ENCODE measurements around the gene EIF5B. TPM values are rescaled to one million over a fixed set of nuclear protein-coding genes. Genes with fewer than 3 reads are reported as not detected.

Gene EIF5B
- total and polyA plus RNA-seq, 2 donors (not counting 1 experiment from before 2014, with no cell fraction given) = 4.5 to 32.8 TPM

DNA sequence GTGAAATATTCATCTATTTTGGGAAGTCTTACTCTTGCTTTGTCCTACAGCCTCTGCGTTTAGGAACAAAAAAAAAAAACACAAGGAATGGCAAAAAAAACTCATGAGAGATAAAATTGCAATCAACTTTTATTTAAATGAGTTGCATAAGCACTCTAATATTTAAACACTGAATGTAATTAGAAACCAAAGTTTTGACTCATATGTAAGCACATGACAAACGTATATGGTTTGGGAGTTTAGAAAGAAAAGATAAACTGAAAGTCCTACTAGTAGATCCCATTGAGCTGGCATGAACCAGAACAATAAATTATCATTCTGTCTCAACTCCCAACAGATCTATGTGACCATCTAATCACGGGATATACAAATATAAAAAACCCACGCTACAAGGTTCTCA is 107.9 kb downstream of the EIF5B start:
- TF ChIP-seq, protein P1, sequence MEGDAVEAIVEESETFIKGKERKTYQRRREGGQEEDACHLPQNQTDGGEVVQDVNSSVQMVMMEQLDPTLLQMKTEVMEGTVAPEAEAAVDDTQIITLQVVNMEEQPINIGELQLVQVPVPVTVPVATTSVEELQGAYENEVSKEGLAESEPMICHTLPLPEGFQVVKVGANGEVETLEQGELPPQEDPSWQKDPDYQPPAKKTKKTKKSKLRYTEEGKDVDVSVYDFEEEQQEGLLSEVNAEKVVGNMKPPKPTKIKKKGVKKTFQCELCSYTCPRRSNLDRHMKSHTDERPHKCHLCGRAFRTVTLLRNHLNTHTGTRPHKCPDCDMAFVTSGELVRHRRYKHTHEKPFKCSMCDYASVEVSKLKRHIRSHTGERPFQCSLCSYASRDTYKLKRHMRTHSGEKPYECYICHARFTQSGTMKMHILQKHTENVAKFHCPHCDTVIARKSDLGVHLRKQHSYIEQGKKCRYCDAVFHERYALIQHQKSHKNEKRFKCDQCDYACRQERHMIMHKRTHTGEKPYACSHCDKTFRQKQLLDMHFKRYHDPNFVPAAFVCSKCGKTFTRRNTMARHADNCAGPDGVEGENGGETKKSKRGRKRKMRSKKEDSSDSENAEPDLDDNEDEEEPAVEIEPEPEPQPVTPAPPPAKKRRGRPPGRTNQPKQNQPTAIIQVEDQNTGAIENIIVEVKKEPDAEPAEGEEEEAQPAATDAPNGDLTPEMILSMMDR (IDR thresholded peaks at IDR 0.05) = no peak
- TF ChIP-seq EZH2 (IDR thresholded peaks at IDR 0.05; ENCODE audit: borderline replicate concordance, insufficient read depth, low read depth, low read length, poor library complexity, severe bottlenecking) = no peak
- Histone ChIP-seq H3K9me3 (ENCODE audit: control extremely low read depth in 1 of 3, control insufficient read depth in 2 of 3, insufficient read depth in 1 of 3, low read length in 2 of 3) (no peaks in the 10 kb centered on the region), H3K27me3 (replicated peaks in 1 of 4; ENCODE audit: control extremely low read depth in 1 of 4, control insufficient read depth in 3 of 4, insufficient read depth in 4 of 4, low read length in 3 of 4) (no peaks in the 10 kb centered on the region), H3K4me1 (ENCODE audit: control insufficient read depth in 2 of 2, insufficient read depth in 2 of 2, low read length in 2 of 2) (no peaks in the 10 kb centered on the region), H3K36me3 (replicated peaks in 1 of 2; ENCODE audit: control extremely low read depth in 1 of 2, control insufficient read depth in 1 of 2, extremely low read depth in 1 of 2, insufficient read depth in 2 of 2, low read length in 1 of 2) (peaks cover 0 to 26% of the 10 kb centered on the region in 2 experiments), H3K79me2 (ENCODE audit: control insufficient read depth, insufficient read depth, low read length) (peaks cover 13% of the 10 kb centered on the region), H4K20me1 (ENCODE audit: control insufficient read depth, insufficient read depth, low read length, poor library complexity, severe bottlenecking) (no peaks in the 10 kb centered on the region), H2AFZ (ENCODE audit: insufficient read depth, low read depth, low read length, poor library complexity, severe bottlenecking) (no peak overlapping the region), H3K27ac (ENCODE audit: low read length in 2 of 2) (no peak overlapping the region), H3K4me2 (replicated peaks; ENCODE audit: low read depth, low read length, poor library complexity, severe bottlenecking) (no peak overlapping the region), H3K9ac (ENCODE audit: low read length) (no peak overlapping the region), H3K4me3 (ENCODE audit: control extremely low read depth in 1 of 5, extremely low read depth in 1 of 5, insufficient read depth in 1 of 5, low read depth in 2 of 5, low read length in 4 of 5) (no peak overlapping the region)
- DNase-seq (no peak), ATAC-seq (ENCODE audit: low read depth) (no peak)
- H3K27me3 Mint-ChIP-seq = no peaks in the 10 kb centered on the region
- WGBS (ENCODE audit: insufficient coverage) = no CpG with 5 or more reads among the region's 4 CpGs
- no peaks in the 10 kb centered on the region for H3K9me3 Mint-ChIP-seq (ENCODE audit: insufficient read depth)
- ChIA-PET CTCF (no interaction called here), POLR2A (no interaction called here)
- no peak overlapping the region for H3K4me3 Mint-ChIP-seq
- H3K4me1 Mint-ChIP-seq = no peaks in the 10 kb centered on the region
- no peak overlapping the region for H3K27ac Mint-ChIP-seq
- intact Hi-C loops (cut with micrococcal nuclease) = no loop called here

DNA sequence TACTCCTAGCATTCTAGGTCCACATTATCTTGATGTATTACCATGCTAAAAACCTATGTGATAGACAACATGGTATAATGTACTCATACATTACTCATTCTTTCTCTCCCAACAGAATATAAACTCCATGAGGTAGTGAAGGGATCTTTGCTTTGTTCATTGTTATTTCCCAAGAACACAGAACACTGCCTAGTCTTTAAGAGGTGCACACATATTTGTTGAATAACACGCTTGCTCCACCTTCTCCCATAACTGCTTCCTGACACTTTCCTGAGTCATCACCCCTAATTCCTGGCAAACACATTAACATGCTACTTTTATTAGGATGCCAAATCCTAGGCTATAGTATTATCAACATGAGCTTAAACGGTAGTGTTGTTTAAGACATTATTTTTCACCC is 111.4 kb downstream of the EIF5B start:
- peaks cover 13% of the 10 kb centered on the region for H3K79me2 ChIP-seq (ENCODE audit: control insufficient read depth, insufficient read depth, low read length)
- H3K9me3 Mint-ChIP-seq (ENCODE audit: insufficient read depth) = no peaks in the 10 kb centered on the region

More for the DNA sequence above, 111.4 kb downstream of the EIF5B start:
- no peak for TF ChIP-seq EZH2 (IDR thresholded peaks at IDR 0.05; ENCODE audit: borderline replicate concordance, insufficient read depth, low read depth, low read length, poor library complexity, severe bottlenecking)
- TF ChIP-seq, protein P1 (IDR thresholded peaks at IDR 0.05) = no peak
- no peak overlapping the region for H3K9ac ChIP-seq (ENCODE audit: low read length)
- Mint-ChIP-seq H3K4me1 (no peaks in the 10 kb centered on the region), H3K27ac (no peak overlapping the region), H3K27me3 (no peaks in the 10 kb centered on the region), H3K4me3 (no peak overlapping the region)
- POLR2A ChIA-PET = no interaction called here
- no peaks in the 10 kb centered on the region for H3K9me3 ChIP-seq (ENCODE audit: control extremely low read depth in 1 of 3, control insufficient read depth in 2 of 3, insufficient read depth in 1 of 3, low read length in 2 of 3)
- H3K36me3 ChIP-seq (replicated peaks in 1 of 2; ENCODE audit: control extremely low read depth in 1 of 2, control insufficient read depth in 1 of 2, extremely low read depth in 1 of 2, insufficient read depth in 2 of 2, low read length in 1 of 2) = peaks cover 8 to 38% of the 10 kb centered on the region in 2 experiments
- no peak for DNase-seq
- no peak overlapping the region for H3K27ac ChIP-seq (ENCODE audit: low read length in 2 of 2)
- CTCF ChIA-PET = no interaction called here
- no peak for ATAC-seq (ENCODE audit: low read depth)
- H3K27me3 ChIP-seq (replicated peaks in 1 of 4; ENCODE audit: control extremely low read depth in 1 of 4, control insufficient read depth in 3 of 4, insufficient read depth in 4 of 4, low read length in 3 of 4) = no peaks in the 10 kb centered on the region
- intact Hi-C loops (cut with micrococcal nuclease) = no loop called here
- no peak overlapping the region for H3K4me3 ChIP-seq (ENCODE audit: control extremely low read depth in 1 of 5, extremely low read depth in 1 of 5, insufficient read depth in 1 of 5, low read depth in 2 of 5, low read length in 4 of 5)
- no peaks in the 10 kb centered on the region for H4K20me1 ChIP-seq (ENCODE audit: control insufficient read depth, insufficient read depth, low read length, poor library complexity, severe bottlenecking)
- 100% methylated on average over 1 of the region's 2 CpGs for WGBS (ENCODE audit: insufficient coverage)
- H3K4me1 ChIP-seq (ENCODE audit: control insufficient read depth in 2 of 2, insufficient read depth in 2 of 2, low read length in 2 of 2) = no peaks in the 10 kb centered on the region
- H2AFZ ChIP-seq (ENCODE audit: insufficient read depth, low read depth, low read length, poor library complexity, severe bottlenecking) = no peak overlapping the region
- no peak overlapping the region for H3K4me2 ChIP-seq (replicated peaks; ENCODE audit: low read depth, low read length, poor library complexity, severe bottlenecking)

All from B cell (primary cell).